ENCODE results near the gene AHCY.
"Not testable (repeated sequence)": the region's sequence is repeated elsewhere in the genome, so short reads cannot be mapped to it uniquely, and the experiment has no call there.

The AHCY gene

GRCh38 chr20:34311118-34312023, 8.2 kb upstream of the AHCY start:
- no peak overlapping the region for H3K27ac Mint-ChIP-seq
- H3K4me3 Mint-ChIP-seq, result peak overlapping the region; percentile 29 to 75
- peaks cover 18% of the 10 kb centered on the region for H3K4me1 Mint-ChIP-seq
- peaks cover 26% of the 10 kb centered on the region for H3K27me3 Mint-ChIP-seq
- DNase-seq, result peak in 1 of 2 donors; percentile 7
- no peaks in the 10 kb centered on the region for H3K9me3 Mint-ChIP-seq
- ATAC-seq, result peak; percentile 2

GRCh38 chr20:34310481-34311117, 7.4 kb upstream of the AHCY start:
- ATAC-seq (no peak), DNase-seq (no peak)
- no peaks in the 10 kb centered on the region for H3K9me3 Mint-ChIP-seq
- H3K4me3 Mint-ChIP-seq, result no peak overlapping the region
- peaks cover 18% of the 10 kb centered on the region for H3K4me1 Mint-ChIP-seq
- H3K27ac Mint-ChIP-seq, result no peak overlapping the region
- peaks cover 26% of the 10 kb centered on the region for H3K27me3 Mint-ChIP-seq

GRCh38 chr20:34309691-34310090, 6.5 kb upstream of the AHCY start:
- Mint-ChIP-seq H3K4me3 (no peak overlapping the region), H3K9me3 (no peaks in the 10 kb centered on the region), H3K4me1 (peaks cover 18% of the 10 kb centered on the region), H3K27ac (no peak overlapping the region), H3K27me3 (peaks cover 26% of the 10 kb centered on the region)
- DNase-seq (no peak), ATAC-seq (no peak)

GRCh38 chr20:34305333-34306230, 2.4 kb upstream of the AHCY start:
- no peak for ATAC-seq
- no peak overlapping the region for H3K27ac Mint-ChIP-seq
- no peaks in the 10 kb centered on the region for H3K9me3 Mint-ChIP-seq

GRCh38 chr20:34302312-34302722, 838 bp downstream of the AHCY start:
- peak overlapping the region; percentile 85 to 96 for H3K27ac Mint-ChIP-seq
- H3K4me3 Mint-ChIP-seq, result peak overlapping the region; percentile 87 to 91
- no peak for ATAC-seq
- no peaks in the 10 kb centered on the region for H3K9me3 Mint-ChIP-seq
- H3K4me1 Mint-ChIP-seq, result peaks cover 10% of the 10 kb centered on the region
- no peaks in the 10 kb centered on the region for H3K27me3 Mint-ChIP-seq
- DNase-seq, result no peak

More at GRCh38 chr20:34305333-34306230, 2.4 kb upstream of the AHCY start:
- DNase-seq, result no peak
- H3K27me3 Mint-ChIP-seq, result peaks cover under 1% of the 10 kb centered on the region
- peaks cover 5% of the 10 kb centered on the region for H3K4me1 Mint-ChIP-seq
- H3K4me3 Mint-ChIP-seq, result no peak overlapping the region

GRCh38 chr20:34301587-34302311, 1.4 kb downstream of the AHCY start:
- ATAC-seq, result no peak
- peak overlapping the region; percentile 87 to 91 for H3K4me3 Mint-ChIP-seq
- H3K9me3 Mint-ChIP-seq, result no peaks in the 10 kb centered on the region
- peak overlapping the region; percentile 85 to 96 for H3K27ac Mint-ChIP-seq
- DNase-seq, result no peak
- peaks cover 11% of the 10 kb centered on the region for H3K4me1 Mint-ChIP-seq
- no peaks in the 10 kb centered on the region for H3K27me3 Mint-ChIP-seq

- H3K27ac Mint-ChIP-seq, result no peak overlapping the region
- H3K27me3 Mint-ChIP-seq, result no peaks in the 10 kb centered on the region
- DNase-seq (no peak), ATAC-seq (no peak)
- H3K9me3 Mint-ChIP-seq, result no peaks in the 10 kb centered on the region
- H3K4me3 Mint-ChIP-seq, result peak overlapping the region; percentile 87 to 91
- peaks cover 11% of the 10 kb centered on the region for H3K4me1 Mint-ChIP-seq
Observed at GRCh38 chr20:34300809-34301586, 2.2 kb downstream of the AHCY start.

GRCh38 chr20:34300256-34300806, 2.8 kb downstream of the AHCY start:
- ATAC-seq (no peak), DNase-seq (no peak)
- Mint-ChIP-seq H3K27ac (no peak overlapping the region), H3K4me3 (no peak overlapping the region), H3K4me1 (peaks cover 11% of the 10 kb centered on the region), H3K27me3 (no peaks in the 10 kb centered on the region), H3K9me3 (no peaks in the 10 kb centered on the region)

- Mint-ChIP-seq H3K4me1 (peaks cover 11% of the 10 kb centered on the region), H3K27me3 (no peaks in the 10 kb centered on the region), H3K9me3 (no peaks in the 10 kb centered on the region), H3K4me3 (no peak overlapping the region), H3K27ac (no peak overlapping the region)
- no peak for DNase-seq
- no peak for ATAC-seq
Observed at GRCh38 chr20:34299556-34300255, 3.4 kb downstream of the AHCY start.

- not testable (repeated sequence) for H3K9me3 Mint-ChIP-seq, DNase-seq, H3K4me3 Mint-ChIP-seq, ATAC-seq, H3K4me1 Mint-ChIP-seq, H3K27me3 Mint-ChIP-seq, H3K27ac Mint-ChIP-seq
Observed at GRCh38 chr20:34298294-34298784, 4.8 kb downstream of the AHCY start.

- Mint-ChIP-seq H3K27me3 (no peaks in the 10 kb centered on the region), H3K4me3 (no peak overlapping the region), H3K27ac (no peak overlapping the region), H3K4me1 (peaks cover 6% of the 10 kb centered on the region), H3K9me3 (no peaks in the 10 kb centered on the region)
- no peak for DNase-seq
- no peak for ATAC-seq
Observed at GRCh38 chr20:34296468-34296867, 6.7 kb downstream of the AHCY start.

GRCh38 chr20:34295284-34295683, 7.9 kb downstream of the AHCY start:
- H3K27ac Mint-ChIP-seq, result no peak overlapping the region
- H3K4me1 Mint-ChIP-seq, result peaks cover 6% of the 10 kb centered on the region
- H3K4me3 Mint-ChIP-seq, result no peak overlapping the region
- H3K9me3 Mint-ChIP-seq, result no peaks in the 10 kb centered on the region
- DNase-seq, result no peak
- no peaks in the 10 kb centered on the region for H3K27me3 Mint-ChIP-seq
- ATAC-seq, result no peak

- ATAC-seq (no peak), DNase-seq (no peak)
- peak overlapping the region in 1 of 2 donors; percentile 63 for H3K27ac Mint-ChIP-seq
Observed at GRCh38 chr20:34294563-34294962, 8.6 kb downstream of the AHCY start.

More at GRCh38 chr20:34294563-34294962, 8.6 kb downstream of the AHCY start:
- no peaks in the 10 kb centered on the region for H3K9me3 Mint-ChIP-seq
- peaks cover 6% of the 10 kb centered on the region for H3K4me1 Mint-ChIP-seq
- no peaks in the 10 kb centered on the region for H3K27me3 Mint-ChIP-seq
- no peak overlapping the region for H3K4me3 Mint-ChIP-seq

Data from stimulated activated naive CD8-positive, alpha-beta T cell treated with anti-CD3 and anti-CD28 coated beads, Interleukin-15, amount 100 ng/mL, for 72 hours (primary cell).